HG02973 (cell line): ENCODE measurements around the gene CAPZA1.

ENCODE experiments used
- ATAC-seq: cut with Tn5 transposase; IDR thresholded peaks from one replicate; pipeline ENCODE4 v1.9.1; 2021; ENCODE audit warnings: moderate library complexity; ENCODE audit not compliant: unreplicated experiment

CAPZA1 gene

GRCh38 chr1:112713466-112714312 is 94.1 kb downstream of the CAPZA1 start:
- no peak for ATAC-seq

DNA sequence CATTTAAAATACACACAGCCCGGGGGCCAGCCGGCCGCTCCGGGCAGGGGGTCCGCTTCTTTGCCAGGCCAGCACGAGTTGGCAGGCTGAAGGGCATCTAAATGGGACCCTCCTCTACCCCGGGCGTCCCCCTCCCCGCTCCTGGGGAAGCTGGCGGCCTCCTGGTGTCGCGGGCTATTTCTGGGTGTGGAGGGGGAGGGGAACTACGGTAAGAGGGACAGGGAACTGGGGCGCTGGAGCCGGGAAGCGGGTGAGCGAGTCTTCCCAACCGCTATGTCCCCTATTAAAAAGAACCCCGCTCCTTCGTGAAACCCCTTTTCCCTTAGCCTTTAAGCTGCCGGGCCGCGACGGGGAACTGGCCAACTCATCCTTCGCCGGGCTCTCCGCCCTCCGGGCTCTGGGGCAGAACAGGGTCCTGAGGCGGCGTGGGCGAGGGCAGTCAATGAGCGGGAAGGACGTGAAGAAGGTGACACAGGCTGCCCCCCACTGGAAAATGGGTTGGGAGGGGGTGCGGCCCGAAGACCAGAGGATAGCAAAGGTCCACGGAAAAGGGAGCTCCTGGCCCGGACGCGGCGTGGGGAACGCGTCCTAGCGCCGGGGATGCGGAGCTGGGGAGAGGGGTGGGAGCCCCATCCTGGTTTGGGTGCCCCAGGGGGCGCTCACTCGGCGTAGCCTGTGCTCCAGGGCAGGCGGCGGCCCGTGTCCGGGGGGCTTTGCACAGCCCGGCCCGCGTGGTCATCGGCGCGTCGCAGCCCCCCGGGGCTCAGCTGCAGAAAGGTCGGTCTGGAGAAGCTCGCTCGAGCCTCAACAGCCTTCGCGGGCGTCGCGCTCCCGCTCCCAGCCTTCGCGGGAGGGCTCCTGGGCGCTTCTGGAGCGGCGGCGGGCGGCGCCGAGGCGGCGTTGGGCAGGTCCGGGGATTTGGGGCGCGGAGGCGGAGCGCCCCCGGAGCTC is 95.0 kb downstream of the CAPZA1 start:
- ATAC-seq: peak; percentile 6

GRCh38 chr1:112715264-112716053 is 95.8 kb downstream of the CAPZA1 start, which contains the start of gene PPM1J:
Gene PPM1J, minus strand, starts transcription at chr1:112715332. Its CDS starts 31 bp downstream, at chr1:112715301.
- ATAC-seq: peak; percentile 67

DNA sequence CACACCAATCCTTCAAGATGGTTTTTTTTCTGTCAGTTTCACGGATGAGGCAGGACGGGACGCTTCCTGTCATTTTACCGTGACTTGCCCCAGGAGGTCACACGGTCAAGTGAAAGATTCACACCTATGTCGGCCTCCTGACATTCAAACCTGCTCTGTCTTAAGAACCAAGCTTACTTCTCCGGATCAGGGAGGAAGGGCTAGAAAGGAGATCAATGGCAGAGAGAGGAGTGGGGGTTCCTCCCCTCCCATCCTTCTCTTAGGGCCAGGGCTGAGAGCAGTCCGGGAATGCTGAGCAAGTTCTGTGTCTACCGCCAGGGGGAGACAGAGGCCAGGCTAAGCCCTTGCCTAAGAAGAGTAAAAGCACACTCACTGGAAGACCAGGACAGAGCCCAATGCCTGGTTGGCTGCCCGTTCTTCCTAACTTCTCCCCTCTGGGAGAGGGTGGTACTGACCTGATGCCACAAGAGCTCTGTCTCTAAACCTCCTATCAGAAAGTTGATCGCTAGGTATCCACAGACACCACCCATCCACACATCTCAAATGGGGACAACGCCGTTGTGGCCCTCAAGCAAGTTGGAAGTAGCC is 96.6 kb downstream of the CAPZA1 start:
- ATAC-seq: peak; percentile 31

GRCh38 chr1:112717263-112717873 is 97.7 kb downstream of the CAPZA1 start:
- no peak for ATAC-seq

DNA sequence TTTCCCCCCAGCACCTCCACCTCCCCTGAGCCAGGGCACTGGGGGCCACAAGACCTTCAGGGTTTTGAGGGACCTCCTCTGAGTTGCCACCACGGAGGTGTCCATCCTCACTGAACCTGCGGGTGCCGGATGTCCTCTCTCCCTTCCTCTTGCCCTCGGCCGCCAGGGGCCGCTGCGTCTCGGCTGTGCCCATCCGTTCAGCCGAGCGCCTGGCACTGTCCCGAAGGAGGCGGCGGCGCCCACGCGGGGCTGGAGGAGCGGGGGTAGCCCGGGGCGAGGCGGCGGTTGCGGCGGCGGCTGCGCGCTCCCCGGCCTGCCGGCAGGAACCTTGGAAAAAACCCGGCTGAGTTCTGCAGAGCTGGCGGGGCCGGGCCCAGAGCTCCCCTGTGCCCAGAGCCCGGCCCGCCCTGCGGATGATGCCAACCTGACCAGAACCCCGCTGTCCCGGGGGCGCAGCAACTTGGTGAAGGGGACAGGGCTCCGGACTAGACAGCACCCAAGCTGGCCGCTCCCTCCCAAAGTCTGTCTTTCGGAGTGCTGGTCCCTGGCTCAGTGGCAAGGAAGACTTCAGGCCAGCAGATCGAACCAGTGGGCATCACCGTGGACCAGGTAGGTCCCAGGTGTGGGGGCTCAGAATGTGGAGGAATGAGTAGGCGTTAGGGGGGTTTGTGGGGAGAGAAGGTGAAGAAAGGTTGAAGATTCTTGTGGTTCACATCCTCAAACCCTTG is 99.2 kb downstream of the CAPZA1 start:
- ATAC-seq: no peak

- no peak for ATAC-seq
Observed at GRCh38 chr1:112719706-112720105, 100.1 kb downstream of the CAPZA1 start.

DNA sequence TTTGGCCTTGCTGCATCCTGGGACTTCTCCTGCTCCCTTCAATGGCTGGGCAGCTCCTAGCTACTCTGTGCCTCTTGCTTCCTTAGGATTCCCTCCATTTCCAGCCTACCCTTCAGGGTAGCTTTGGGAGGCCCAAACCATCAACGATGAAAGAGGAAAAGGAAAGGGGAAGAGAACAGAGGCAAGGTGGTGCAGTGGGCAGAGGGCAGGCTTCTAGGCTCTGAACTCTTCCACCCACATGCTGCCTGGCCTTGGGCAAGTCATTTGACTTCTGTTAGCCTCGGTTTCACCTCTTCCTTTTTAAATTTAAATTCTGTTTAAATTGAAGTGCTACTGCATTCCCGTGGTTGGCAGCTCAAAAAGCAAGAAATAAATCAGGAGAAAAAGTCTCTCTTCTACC is 101.2 kb downstream of the CAPZA1 start:
- ATAC-seq: no peak
